Breast epithelium (tissue), 3 donors: Measurements from ENCODE around the gene PTPRG.

Experiments
- CTCF ChIP-seq, 3 donors: fragments of 450-650 bp; IDR thresholded peaks; one replicate each; pipeline ENCODE4 v1.5.1; 2016 to 2017; ENCODE audit warnings: antibody characterized with exemption in 3 of 3, mild to moderate bottlenecking in 3 of 3, moderate library complexity in 3 of 3
- POLR2A ChIP-seq: fragments of 450-650 bp; IDR thresholded peaks from one replicate; pipeline ENCODE4 v1.6.1; 2016; ENCODE audit warnings: antibody characterized with exemption, mild to moderate bottlenecking, moderate library complexity

- TF ChIP-seq CTCF (IDR thresholded peaks at IDR 0.05), result no peak
- no peak for TF ChIP-seq POLR2A
These were observed 13.5 kb downstream of the PTPRG start for GRCh38 chr3:61574854-61575253.
